T-helper 2 cell (primary cell): ENCODE results near the gene ROCK1.
A peak's percentile ranks its signal among the peaks of the same experiment; 100 is the strongest.

Experiments
- DNase-seq, 5 experiments: peaks; one replicate each; pipeline versions ENCODE4 v3.0.0 to v3.0.0-alpha.2; 2012 to 2022

The ROCK1 gene

DNA sequence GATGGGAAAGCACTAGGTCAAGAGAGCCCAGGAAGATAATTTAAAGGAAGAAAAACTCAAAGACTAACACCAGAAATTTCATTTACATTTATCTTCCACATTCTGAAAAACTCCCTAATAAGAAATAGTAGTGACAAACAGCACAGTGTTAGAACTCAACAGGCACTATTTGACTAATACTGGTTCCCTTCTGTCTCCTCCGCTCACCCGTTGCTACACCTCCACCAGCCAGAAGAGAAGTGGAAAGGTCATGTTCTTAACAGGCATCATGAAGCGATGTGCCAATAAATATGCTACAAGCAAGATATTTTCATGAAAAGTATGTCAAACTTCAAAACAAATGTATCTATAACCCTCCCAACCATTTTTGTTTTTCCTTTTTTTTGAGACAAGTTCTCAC lies 5.7 kb downstream of the ROCK1 start:
- DNase-seq = no peak

DNA sequence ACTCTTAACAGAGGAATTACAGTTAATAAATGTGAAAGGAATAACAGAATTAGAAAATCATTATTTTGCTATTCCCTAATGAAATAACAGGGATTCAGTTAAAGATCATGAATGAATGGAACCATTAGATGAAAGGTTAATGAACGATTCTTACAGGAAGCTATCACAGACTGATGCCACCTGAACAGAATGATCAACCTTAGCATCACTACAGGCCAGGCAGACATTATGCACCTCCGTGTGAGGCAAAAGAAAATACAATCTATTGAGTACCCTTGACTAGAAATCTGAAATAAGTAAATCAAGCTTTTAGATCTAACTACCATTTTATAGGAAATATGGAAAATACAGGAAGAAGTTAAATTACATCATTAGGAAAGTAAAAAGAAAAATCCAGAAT lies 10.4 kb downstream of the ROCK1 start:
- no peak for DNase-seq

DNA sequence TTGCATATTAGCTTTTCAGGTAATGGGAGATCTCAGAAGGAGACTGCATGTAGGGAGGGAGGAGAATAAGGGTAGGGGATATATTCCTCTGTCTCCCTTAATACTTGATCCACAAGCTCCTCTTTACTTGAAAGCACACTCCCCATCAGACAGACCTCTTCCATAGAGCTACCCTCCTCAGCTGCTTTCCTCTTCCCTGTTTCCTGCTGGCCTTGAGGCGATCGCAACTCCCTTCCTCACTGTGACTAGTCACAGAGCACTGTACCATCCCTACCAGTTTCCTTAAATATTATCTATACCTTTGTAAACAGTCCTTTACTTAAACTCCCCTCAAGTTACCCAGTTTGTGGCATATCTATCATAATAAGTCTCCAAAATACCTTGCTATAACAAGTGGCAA lies 10.9 kb downstream of the ROCK1 start:
- DNase-seq = no peak

DNA sequence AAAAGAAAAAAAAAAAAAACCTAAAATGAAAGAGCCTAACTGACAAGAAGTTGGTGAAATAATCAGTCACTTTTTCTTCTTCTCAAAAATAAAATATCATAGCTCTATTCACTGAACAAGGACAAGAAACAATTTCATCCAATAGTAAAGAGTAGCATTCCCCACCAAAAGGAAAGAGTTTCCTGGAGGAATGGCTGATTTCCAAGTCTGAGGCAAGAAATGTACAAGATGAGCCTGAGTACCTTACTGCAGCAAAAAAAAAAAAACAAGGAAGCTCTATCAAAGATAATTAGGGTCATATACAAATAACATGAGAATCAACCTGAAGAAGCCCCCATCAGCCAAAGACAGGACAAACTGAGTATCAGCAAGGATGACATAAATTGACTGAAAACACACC lies 11.5 kb downstream of the ROCK1 start:
- no peak for DNase-seq

DNA sequence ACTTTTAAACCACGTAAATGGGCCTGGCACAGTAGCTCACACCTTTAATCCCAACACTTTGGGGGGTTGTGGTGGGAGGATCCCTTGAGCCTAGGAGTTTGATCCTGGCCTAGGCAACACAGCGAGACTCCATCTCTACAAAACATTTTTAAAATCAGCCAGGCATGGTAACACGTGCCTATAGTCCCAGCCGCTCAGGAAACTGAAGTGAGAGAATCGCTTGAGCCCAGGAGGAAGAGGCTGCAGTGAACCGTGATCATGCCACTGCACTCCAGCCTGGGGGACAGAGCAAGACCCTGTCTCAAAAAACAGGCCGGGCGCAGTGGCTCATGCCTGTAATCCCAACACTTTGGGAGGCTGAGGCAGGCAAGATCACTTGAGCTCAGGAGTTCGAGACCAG lies 12.2 kb downstream of the ROCK1 start:
- no peak for DNase-seq

DNA sequence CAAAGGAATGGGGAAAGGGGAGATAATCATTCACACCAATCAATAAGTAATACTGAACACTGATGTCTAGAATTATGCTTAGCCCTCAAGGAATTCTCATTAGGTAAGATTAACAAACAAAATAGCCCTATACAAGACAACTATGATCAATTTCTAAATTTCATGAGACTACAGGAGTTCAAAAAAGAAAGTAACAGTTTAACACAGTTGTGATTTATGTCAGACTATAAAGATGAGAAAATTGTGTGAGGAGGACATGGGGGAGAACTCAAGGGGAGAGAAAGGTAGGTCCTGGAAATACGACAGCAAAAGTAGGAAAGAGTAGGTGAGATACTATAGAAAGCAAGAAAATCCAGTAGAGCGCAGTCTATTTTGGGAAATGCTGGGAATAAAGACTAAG lies 14.9 kb downstream of the ROCK1 start:
- no peak for DNase-seq

DNA sequence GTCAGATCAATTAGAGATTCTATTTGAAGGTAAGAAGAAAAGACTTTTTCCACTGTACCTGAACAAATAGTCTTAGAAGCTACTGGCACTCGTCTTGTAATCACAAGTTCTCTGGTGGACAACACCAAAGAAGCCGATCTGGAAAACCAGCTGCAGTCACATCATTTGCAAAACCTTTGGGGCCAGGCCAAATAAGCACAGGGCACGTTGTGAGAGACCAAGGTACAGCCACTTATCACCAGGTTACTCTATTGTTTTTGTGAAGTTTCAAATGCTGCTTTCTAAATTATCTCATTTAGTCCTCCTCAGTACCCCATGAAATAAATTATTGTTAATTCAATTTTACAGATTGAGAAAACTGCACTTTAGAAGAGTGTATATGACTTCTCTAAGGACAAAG lies 18.5 kb downstream of the ROCK1 start:
- no peak for DNase-seq

DNA sequence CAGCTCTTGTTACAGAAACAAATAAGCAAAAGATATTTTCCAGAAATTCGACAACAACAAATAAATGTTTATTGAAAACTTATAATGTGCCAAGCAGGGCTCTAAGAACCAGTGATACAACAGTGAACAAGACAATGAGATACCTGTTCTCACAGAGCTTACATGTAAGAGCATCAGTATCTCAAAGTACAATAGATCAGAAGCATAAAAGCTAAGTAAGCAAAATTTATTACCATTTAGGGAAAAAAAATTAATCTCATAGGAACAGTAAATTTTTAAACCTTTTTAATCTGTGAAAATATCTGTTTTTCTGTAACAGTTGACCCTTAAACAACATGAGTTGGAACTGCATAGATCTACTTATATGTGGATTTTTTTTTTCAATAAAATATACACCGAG lies 20.9 kb downstream of the ROCK1 start:
- DNase-seq = no peak

DNA sequence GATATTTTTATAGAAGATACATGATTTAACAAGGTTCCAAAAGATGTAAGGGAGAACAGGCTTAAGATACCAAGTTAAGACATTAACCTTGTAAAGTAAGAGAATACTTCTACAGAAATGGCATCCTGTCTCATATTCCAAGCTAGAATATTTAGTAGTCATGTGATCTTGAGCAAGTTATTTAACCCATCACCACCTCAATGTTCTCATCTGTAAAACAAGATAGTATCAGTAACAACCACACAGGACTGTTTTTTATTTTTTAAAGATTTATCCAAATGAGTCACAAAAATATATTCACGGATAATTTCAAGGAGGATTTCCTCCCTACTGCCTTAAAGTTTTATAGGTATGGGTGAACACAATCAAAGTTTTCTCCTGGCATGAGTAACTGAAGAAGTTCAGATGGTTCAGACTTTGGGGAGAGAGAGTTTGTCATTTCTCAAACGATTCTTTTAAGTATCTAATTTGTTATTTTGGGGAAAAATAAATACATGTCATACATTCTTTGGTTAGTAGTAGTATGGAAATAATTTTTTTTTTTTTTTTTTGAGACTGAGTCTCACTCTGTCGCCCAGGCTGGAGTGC lies 25.9 kb downstream of the ROCK1 start:
- peak in 1 of 5 experiments; percentile 51 for DNase-seq

DNA sequence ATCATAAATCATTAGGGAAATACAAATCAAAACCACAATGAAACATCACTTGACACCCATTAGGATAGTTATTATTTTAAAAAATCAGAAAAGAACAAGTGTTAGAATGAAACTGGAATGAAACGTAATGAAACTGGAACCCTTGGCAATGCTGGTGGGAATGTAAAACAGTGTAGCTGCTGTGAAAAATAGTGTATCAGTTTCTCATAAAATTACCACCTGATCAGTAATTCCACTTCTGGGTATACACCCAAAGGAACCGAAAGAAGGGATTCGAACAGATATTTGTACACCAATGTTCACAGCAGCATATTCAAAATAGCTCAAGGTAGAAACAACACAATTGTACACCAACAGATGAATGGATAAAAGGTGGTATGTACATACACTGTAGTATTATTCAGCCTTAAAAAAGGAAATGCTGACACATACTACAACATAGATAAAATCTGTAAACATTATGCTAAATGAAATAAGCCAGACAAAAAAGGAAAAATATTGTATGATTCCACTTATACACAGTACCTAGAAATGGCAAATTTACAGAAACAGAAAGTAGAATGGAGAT lies 27.0 kb downstream of the ROCK1 start:
- peak in 1 of 5 experiments; percentile 60 for DNase-seq

DNA sequence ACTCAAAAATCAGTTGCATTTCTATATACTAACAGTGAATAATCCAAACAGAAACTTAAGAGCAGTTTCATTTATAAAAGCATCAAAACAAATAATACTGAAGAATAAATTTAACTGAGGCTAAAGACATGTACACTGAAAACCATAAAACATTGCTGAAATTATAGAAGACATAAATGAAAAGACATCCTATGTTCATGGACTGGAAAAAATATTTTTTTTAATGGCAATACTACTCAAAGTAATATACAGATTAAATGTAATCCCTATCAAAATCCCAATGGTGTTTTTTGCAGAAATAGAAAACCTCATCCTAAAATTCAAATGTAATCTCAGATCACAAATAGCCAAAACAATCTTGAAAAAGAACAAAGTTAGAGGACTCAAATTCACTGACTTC lies 28.6 kb downstream of the ROCK1 start:
- no peak for DNase-seq

DNA sequence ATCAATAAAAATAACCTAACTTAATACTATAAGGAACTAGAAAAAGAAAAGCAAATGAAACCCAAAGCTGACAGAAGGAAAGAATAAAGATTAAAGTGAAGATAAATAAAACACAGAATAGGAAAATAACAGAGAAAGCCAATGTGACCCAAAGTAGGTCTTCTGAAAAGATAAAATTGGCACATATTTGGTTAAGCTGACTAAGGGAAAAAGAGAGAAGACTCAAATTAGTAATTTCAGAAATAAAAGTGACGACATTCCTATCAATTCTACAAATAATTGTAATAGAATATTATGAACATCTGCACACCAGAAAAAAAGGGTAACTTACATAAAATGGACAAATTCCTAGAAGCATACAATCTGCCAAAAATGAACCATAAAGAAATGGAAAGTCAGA lies 30.2 kb downstream of the ROCK1 start:
- no peak for DNase-seq

DNA sequence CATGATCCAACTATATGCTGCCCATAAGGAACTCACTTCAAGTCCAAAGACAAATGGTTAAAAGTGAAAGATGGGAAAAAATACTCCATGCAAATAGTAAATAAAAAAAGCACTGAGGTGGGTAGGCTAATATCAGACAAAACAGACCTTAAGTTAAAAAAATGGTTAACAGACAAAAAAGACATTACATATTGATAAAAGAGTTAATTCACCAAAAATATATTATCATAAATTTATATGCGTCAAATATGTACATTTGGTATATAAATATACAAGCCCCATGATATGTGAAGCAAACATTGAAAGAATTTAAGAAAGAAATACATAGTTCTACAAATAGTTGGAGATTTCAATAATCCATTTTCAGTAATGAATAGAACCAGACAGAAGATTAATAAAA lies 31.0 kb downstream of the ROCK1 start:
- no peak for DNase-seq

DNA sequence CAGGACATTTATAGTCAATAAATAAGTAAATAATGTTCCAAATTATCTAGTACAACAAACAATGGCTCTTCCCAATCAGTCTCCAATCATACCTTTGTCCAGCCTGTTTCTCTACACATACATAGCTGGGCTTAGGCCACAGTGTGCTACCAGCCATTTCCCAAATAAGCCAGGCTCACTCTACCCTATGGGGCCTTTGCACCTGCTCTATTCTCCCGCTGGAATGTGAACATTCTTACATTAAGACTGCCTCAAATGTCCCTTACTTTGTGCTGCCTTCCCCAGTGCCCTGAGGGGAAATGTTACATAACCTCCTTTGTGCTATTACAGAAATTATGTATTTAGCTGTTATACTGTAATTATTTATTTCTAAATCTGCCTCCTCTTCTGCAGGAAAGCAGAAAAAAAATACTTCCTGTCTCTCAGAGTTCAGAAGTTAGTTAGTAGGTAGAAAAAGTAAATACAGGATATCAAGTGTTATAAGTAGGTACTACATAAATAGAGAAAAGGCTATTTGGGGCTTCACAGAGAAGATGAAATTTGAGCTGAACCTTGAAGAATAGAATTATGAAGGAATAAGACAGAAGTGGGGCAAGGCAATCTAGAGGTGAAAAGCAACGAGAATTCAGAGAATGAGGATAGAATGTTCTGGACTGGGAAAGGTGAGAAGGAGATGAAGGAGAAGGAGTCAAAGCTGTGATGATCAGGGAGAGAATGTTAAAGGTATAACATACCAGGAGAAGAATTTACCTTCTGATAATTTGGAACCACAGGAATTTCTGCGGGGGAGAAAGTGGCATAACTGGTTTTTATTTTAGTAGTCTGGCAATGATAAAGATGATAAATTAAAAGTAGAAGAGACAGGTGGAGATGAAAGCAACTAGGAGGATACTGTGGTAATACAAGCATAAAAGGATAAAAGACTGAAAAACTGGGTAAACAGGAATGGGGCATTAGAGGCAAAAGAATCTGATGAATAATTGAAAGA lies 37.0 kb downstream of the ROCK1 start:
- DNase-seq = no peak

DNA sequence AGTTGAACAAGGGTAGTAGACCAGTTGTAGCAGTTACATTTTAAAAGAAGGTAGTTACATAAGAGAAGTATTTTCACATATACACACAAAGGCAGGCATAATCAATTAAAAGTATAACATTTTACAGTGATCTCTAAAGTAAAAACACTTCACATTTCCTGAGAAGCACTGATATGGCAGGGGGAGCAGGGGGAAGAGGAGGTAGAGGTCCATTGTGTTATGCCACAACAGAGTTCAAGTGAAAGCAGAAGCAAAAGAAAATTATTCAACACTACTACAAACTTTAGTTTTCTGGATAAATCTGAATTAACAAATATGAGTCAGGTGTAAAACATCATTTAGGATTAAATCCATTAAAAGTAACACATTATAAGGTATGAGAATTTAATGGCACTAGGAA lies 38.4 kb downstream of the ROCK1 start:
- DNase-seq = no peak

DNA sequence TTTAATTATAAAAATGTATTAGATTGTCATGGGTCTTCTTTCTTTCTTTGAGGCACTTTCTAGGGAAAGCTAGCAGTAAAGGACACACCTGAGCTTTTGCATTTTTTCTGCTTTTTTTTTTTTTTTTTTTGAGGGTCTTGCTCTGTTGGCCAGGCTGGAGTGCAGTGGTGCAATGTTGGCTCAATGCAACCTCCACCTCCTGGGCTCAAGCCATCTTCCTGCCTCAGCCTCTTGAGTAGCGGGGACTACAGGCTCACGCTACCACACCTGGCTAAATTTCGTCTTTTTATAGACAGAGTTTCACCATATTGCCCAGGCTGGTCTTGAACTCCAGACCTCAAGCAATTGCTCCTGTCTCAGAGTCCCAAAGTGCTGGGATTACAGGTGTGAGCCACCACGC lies 40.5 kb downstream of the ROCK1 start:
- DNase-seq = no peak

DNA sequence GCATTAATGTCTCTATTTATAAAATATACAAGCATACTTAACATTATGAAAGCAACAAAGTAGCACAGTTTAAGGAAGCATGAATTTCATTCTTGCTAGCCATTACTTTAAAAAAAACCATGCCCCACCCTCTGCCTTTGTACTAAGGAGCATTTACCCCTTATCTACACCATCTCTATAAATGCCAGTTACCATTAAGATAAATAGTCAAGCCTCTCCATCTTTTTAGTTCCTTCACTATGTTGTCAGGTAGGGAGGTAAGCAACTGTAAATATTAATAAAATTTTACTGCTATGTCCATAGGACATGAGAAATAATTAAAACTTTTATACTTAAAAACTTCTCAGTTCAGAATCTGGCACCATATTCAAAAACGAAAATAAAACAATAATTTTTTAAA lies 42.1 kb downstream of the ROCK1 start:
- no peak for DNase-seq

DNA sequence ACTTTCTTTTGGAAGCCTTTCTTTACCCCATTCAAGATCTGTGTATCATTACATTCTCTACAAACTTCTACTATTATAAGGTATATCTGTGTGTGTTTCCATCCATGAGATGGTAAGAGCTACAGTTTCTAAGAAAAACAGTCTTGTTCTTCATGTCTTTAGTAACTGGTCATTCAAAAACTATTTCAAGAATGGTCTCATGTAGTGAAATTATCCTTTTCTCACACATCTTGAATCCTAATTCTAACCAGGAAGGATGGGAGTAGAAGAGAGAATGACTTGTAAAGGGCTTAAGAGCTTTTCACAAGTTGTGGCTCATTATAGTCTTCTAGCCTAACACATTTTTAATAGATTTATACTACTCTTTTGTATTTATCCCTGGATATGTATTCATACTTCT lies 47.3 kb downstream of the ROCK1 start:
- no peak for DNase-seq

DNA sequence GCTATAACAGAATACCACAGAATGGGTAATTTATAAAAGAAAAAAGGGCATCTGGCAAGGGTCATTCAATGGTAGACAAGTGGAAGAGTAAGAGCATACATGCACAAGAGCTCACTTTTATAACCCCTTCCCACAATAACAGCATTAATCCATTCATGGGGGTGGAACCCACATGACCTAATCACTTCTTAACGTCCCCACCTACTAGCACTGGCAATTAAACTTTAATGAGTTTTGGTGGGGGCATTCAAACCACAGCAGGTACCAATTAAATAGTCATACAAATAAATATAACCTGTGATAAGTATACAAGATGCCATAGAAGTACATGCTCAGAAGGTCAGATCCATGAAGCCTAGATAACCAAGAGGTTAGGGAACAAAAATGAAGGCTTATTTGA lies 48.6 kb downstream of the ROCK1 start:
- DNase-seq = no peak

DNA sequence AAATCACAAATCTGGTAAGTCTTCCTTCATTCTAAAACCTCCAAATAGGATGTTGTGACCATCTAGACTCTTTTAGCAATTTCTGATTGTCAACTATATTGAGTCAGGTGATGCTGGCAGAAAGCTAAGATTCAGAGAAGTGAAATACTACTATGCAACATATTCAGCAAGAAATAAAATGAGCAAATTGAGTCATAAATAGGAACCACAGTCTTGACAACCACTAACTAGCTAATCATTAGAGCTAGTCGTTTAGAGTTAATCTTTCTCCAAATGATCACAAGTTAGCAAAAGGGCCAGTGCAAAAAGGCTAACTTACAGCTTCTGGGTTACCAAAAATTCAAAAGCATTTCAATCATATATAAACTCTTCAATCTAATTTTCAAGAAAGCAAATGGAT lies 54.5 kb downstream of the ROCK1 start:
- no peak for DNase-seq

DNA sequence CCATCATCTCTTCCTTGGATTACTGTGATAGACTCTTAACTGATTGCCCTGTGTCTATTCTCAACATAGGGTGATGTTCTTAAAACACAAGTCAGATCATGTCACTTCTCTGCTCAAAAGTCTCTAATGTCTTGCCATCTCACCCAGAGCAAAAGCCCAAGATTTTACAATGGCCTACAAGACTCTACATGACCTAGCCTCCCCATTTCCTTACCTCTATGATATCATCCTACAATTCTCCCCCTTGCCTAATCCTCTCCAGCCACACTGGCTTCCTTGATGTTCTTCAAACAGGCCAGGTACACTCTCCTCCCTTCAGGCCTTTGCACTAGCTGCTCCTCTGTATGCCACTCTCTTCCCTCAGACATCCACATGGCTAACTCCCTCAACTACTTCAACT lies 55.1 kb downstream of the ROCK1 start:
- no peak for DNase-seq

DNA sequence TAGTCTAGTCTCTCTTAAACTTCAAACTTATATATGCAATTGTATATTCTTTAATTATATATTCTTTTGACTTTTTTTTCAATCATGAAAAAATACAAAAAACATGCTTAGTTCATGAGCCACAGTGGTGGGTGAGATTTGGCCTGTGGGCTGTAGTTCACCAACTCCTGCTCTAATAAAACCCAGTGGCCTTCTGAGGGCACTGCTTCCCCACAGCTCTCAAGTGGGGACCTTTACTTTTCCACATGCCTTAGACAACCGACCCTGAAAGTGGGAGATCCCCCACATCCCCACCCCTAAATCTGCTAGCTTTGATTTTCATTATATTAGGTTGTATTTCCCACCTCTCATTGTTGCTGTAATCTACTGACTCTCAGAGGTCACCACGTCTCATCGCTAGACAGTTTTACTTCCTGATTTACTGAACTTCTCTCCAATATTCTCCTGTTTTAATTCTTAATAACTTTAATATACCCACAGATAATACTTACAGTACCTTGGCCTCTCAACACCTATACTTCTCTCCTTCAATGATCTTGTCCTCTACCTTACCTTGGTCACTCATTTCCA lies 57.3 kb downstream of the ROCK1 start:
- no peak for DNase-seq

DNA sequence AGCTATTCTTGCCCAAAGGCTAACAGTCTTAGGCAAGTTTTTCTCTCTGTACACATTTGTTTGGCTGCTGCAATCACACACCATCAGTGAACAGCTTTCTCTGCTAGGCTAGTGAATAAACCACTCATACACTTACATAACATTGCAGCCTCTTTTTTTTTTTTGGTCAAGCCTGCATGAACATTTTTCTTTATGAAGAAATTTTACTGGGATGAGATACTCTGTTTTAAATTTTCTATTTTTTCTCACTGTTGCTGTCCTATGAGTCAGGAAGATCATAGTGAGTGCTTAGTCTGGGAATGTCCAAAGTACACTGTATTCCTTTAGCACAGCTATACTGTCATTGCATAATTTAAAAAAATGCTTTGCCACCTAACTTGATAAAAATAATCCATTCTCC lies 58.5 kb downstream of the ROCK1 start:
- DNase-seq = peak in 1 of 5 experiments; percentile 11

DNA sequence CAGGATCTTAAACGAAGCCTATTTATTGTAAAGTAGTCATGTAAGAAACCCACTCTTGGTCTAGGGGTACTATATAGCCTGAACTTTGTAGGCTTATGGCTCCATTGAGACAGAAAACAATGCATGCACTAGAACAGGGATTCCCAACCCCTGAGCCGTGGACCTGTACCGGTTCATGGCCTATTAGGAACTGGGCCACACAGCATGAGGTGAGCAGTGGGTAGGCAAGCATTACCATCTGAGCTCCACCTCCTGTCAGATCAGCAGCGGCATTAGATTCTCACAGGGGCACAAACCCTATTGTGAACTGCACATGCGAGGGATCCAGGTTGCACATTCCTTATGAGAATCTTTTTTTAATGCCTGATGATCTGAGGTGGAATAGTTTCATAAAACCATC lies 59.2 kb downstream of the ROCK1 start:
- no peak for DNase-seq
